Neuronal stem cell (in vitro differentiated cells): ENCODE data around the gene SSR3.

Source experiments
- DNase-seq: peaks from one replicate; pipeline ENCODE4 v3.0.0-alpha.2; 2013; ENCODE audit warnings: low spot score
- H2AFZ ChIP-seq: one replicate; pipeline ENCODE4 v1.6.1; 2013; ENCODE audit warnings: mild to moderate bottlenecking, low read length, inconsistent platforms
- H2AK5ac ChIP-seq: 2 replicates; pipeline ENCODE4 v1.6.1; 2013; ENCODE audit warnings: low read depth, mild to moderate bottlenecking, inconsistent platforms, low read length, moderate library complexity, mixed read lengths
- H2BK120ac ChIP-seq: 2 replicates; pipeline ENCODE4 v1.6.1; 2013; ENCODE audit warnings: low read depth, mild to moderate bottlenecking, inconsistent platforms, low read length, moderate library complexity, mixed read lengths
- H2BK12ac ChIP-seq: one replicate; pipeline ENCODE4 v1.6.1; 2013; ENCODE audit warnings: low read length, inconsistent platforms
- H2BK15ac ChIP-seq: 2 replicates; pipeline ENCODE4 v1.6.1; 2013; ENCODE audit warnings: mild to moderate bottlenecking, low read length, inconsistent platforms, mixed read lengths
- H2BK5ac ChIP-seq: one replicate; pipeline ENCODE4 v1.6.1; 2013; ENCODE audit warnings: inconsistent platforms, mild to moderate bottlenecking, low read length, moderate library complexity
- H3K14ac ChIP-seq: one replicate; pipeline ENCODE4 v1.6.1; 2013; ENCODE audit warnings: low read length, inconsistent platforms
- H3K18ac ChIP-seq: 2 replicates; pipeline ENCODE4 v1.6.1; 2013; ENCODE audit warnings: low read length, inconsistent platforms
- H3K23ac ChIP-seq: 2 replicates; pipeline ENCODE4 v1.6.1; 2013; ENCODE audit warnings: low read depth, mild to moderate bottlenecking, mixed read lengths, low read length, inconsistent platforms; ENCODE audit not compliant: poor library complexity
- H3K27ac ChIP-seq: replicated peaks from 3 replicates; pipeline ENCODE4 v1.5.1; 2013; ENCODE audit warnings: low read length, inconsistent platforms
- H3K27me3 ChIP-seq, 3 experiments: 2 replicates each; pipeline ENCODE4 v1.6.1; 2013; ENCODE audit warnings: low read length in 3 of 3, mild to moderate bottlenecking in 2 of 3, inconsistent platforms in 1 of 3, low read depth in 1 of 3, mixed read lengths in 1 of 3, moderate library complexity in 1 of 3; ENCODE audit not compliant: control insufficient read depth in 3 of 3, insufficient read depth in 3 of 3
- H3K36me3 ChIP-seq, 2 donors: replicated peaks in 1 of 2; 2 replicates each; pipeline ENCODE4 v1.6.1; 2013; ENCODE audit warnings: low read length in 2 of 2; ENCODE audit not compliant: control insufficient read depth in 2 of 2, insufficient read depth in 2 of 2
- H3K4ac ChIP-seq: 2 replicates; pipeline ENCODE4 v1.6.1; 2013; ENCODE audit warnings: inconsistent platforms, mild to moderate bottlenecking, low read length, moderate library complexity
- H3K4me1 ChIP-seq, 2 donors: 1 replicate in 1 of 2; 2 replicates in 1 of 2; pipeline ENCODE4 v1.6.1; 2013; ENCODE audit warnings: low read length in 2 of 2, low read depth in 1 of 2; ENCODE audit not compliant: control insufficient read depth in 2 of 2, insufficient read depth in 1 of 2
- H3K4me2 ChIP-seq: one replicate; pipeline ENCODE4 v1.6.1; 2013; ENCODE audit warnings: mild to moderate bottlenecking, low read length, inconsistent platforms; ENCODE audit not compliant: insufficient read depth, poor library complexity, severe bottlenecking
- H3K4me3 ChIP-seq, 2 donors: 2 replicates each; pipeline ENCODE4 v1.5.1; 2013; ENCODE audit warnings: low read length in 2 of 2, mild to moderate bottlenecking in 2 of 2, inconsistent platforms in 1 of 2, moderate library complexity in 1 of 2
- H3K79me1 ChIP-seq: one replicate; pipeline ENCODE4 v1.6.1; 2013; ENCODE audit warnings: low read depth, mild to moderate bottlenecking, inconsistent platforms, low read length, moderate library complexity
- H3K9ac ChIP-seq: one replicate; pipeline ENCODE4 v1.6.1; 2013; ENCODE audit warnings: mild to moderate bottlenecking, low read depth, low read length, inconsistent platforms; ENCODE audit not compliant: poor library complexity
- H3K9me3 ChIP-seq, 2 donors: replicated peaks in 1 of 2; 2 replicates each; pipeline versions ENCODE3 to v1.6.1; 2013; ENCODE audit warnings: low read length in 2 of 2, mild to moderate bottlenecking in 2 of 2, inconsistent platforms in 1 of 2, low read depth in 1 of 2, mixed read lengths in 1 of 2, moderate library complexity in 1 of 2; ENCODE audit not compliant: control insufficient read depth in 2 of 2, insufficient read depth in 1 of 2
- H4K8ac ChIP-seq: one replicate; pipeline ENCODE4 v1.6.1; 2013; ENCODE audit warnings: low read depth, mild to moderate bottlenecking, inconsistent platforms, low read length, moderate library complexity
- H4K91ac ChIP-seq: one replicate; pipeline ENCODE4 v1.6.1; 2013; ENCODE audit warnings: low read length, low read depth, mild to moderate bottlenecking, inconsistent platforms; ENCODE audit not compliant: poor library complexity
- whole genome bisulfite sequencing, 2 donors: extraction: QIAGEN DNeasy Blood & Tissue Kit; methylation state at CpG; one replicate each; pipeline ENCODE4 v1.1.7; 2013; ENCODE audit warnings: missing lambda C conversion rate in 2 of 2, mixed read lengths in 1 of 2; ENCODE audit not compliant: insufficient read length in 2 of 2, insufficient replicate concordance in 1 of 2; ENCODE audit errors: extremely low coverage in 2 of 2; 5-methylcytosine and 5-hydroxymethylcytosine counted together

SSR3 gene

GRCh38 chr3:156581033-156581432 lies 26.1 kb upstream of the SSR3 start:
- Histone ChIP-seq H3K4me1 (no peaks in the 10 kb centered on the region), H2BK12ac (no peak overlapping the region), H3K79me1 (no peaks in the 10 kb centered on the region), H4K8ac (no peak overlapping the region), H2AFZ (no peak overlapping the region), H4K91ac (no peak overlapping the region), H3K9ac (no peak overlapping the region), H3K4ac (no peak overlapping the region), H3K36me3 (no peaks in the 10 kb centered on the region), H3K23ac (no peak overlapping the region), H2BK120ac (no peak overlapping the region), H3K4me2 (no peak overlapping the region), H3K14ac (no peak overlapping the region), H2AK5ac (no peak overlapping the region), H3K27me3 (no peaks in the 10 kb centered on the region), H2BK15ac (no peak overlapping the region), H3K27ac (no peak overlapping the region), H3K9me3 (no peaks in the 10 kb centered on the region), H3K4me3 (no peak overlapping the region), H2BK5ac (no peak overlapping the region), H3K18ac (no peak overlapping the region)
- WGBS, 2 donors = no CpG with 5 or more reads among the region's 4 CpGs
- DNase-seq = no peak

DNA sequence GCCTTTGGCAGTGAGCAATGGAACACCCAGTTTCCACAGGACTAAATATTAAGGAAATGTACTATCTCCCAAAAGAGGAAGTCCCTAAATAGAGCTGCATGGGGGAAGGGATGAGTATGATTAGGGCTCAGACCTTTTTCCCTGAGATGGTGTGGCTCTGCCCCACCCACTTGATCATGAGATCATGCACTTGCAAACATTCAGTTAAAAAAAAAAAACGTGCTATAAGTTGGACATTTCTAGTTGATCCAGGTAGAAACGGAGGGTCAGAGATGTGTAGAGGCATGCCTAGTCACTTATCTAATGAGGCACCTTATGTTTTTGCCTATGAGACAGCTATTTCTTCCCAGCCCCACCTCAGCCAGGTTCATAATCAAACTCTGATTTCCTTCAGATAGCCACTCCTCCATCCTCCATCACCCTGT lies 24.5 kb upstream of the SSR3 start:
- Histone ChIP-seq H3K14ac (no peak overlapping the region), H3K4me1 (no peaks in the 10 kb centered on the region), H3K27me3 (peaks cover 0 to 3% (median 0%) of the 10 kb centered on the region in 3 experiments), H3K27ac (no peak overlapping the region), H2BK12ac (no peak overlapping the region), H2AK5ac (no peak overlapping the region), H3K23ac (no peak overlapping the region), H3K4me2 (no peak overlapping the region), H3K9me3 (no peaks in the 10 kb centered on the region), H4K8ac (no peak overlapping the region), H3K79me1 (no peaks in the 10 kb centered on the region), H2AFZ (no peak overlapping the region), H2BK120ac (no peak overlapping the region), H2BK15ac (no peak overlapping the region), H3K9ac (no peak overlapping the region), H3K36me3 (no peaks in the 10 kb centered on the region), H4K91ac (no peak overlapping the region), H3K4me3 (no peak overlapping the region), H2BK5ac (no peak overlapping the region), H3K4ac (no peak overlapping the region), H3K18ac (no peak overlapping the region)
- no peak for DNase-seq
- no CpG with 5 or more reads among the region's 2 CpGs for WGBS, 2 donors

- no peaks in the 10 kb centered on the region for H3K4me1 ChIP-seq
- peaks cover 0 to 9% (median 0%) of the 10 kb centered on the region in 3 experiments for H3K27me3 ChIP-seq
- no peak overlapping the region for H4K91ac ChIP-seq
- H3K36me3 ChIP-seq = no peaks in the 10 kb centered on the region
- H2BK15ac ChIP-seq = no peak overlapping the region
- H2BK12ac ChIP-seq = no peak overlapping the region
- H3K4me3 ChIP-seq = no peak overlapping the region
- H3K4me2 ChIP-seq = no peak overlapping the region
- H3K14ac ChIP-seq = no peak overlapping the region
- no peak overlapping the region for H4K8ac ChIP-seq
- no peak overlapping the region for H2AFZ ChIP-seq
- H3K27ac ChIP-seq = no peak overlapping the region
- H3K9ac ChIP-seq = no peak overlapping the region
- no peak overlapping the region for H3K23ac ChIP-seq
- H3K4ac ChIP-seq = no peak overlapping the region
- H2AK5ac ChIP-seq = no peak overlapping the region
- H3K18ac ChIP-seq = no peak overlapping the region
- no peak for DNase-seq
- no peak overlapping the region for H2BK5ac ChIP-seq
- H3K79me1 ChIP-seq = no peaks in the 10 kb centered on the region
- H3K9me3 ChIP-seq = no peaks in the 10 kb centered on the region
- H2BK120ac ChIP-seq = no peak overlapping the region
Observed at GRCh38 chr3:156577736-156578135, 22.8 kb upstream of the SSR3 start.

DNA sequence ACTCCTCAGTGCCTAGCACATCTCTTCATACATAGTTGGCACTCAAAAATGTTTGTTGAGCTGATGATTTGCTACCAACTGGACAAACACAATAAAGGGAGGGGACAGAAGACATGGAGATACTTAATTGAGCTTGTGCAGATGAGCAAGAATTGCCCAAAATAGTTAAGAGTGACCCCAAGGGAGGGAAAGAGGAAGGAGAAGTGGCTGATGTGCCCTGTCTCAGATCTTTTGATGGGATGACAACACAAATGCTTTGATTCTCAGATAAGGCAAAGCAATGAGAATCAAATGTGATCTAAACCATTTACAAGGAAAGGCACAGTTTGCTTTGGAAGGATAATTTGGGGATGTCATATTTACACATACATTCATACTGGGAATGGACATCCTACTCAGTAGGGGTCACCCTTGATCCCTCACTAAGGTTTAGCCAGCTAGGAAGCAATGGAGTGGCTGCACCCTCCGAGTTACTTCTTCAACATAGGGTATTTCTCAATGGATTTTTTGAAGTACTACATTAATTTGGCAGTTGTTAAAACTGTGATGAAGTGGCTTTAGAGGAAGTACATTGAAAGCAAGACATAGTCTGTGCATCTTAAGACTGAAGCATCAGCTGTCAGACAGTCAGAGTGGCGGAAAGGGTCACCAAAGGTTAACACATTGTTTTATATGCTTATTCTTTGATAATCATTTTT lies 21.9 kb upstream of the SSR3 start:
- DNase-seq = no peak
- no peak overlapping the region for H2BK5ac ChIP-seq
- H2BK15ac ChIP-seq = no peak overlapping the region
- H3K4me1 ChIP-seq = no peaks in the 10 kb centered on the region
- no peak overlapping the region for H3K4ac ChIP-seq
- no peak overlapping the region for H4K8ac ChIP-seq
- H3K4me3 ChIP-seq = no peak overlapping the region
- no peak overlapping the region for H3K4me2 ChIP-seq
- no peak overlapping the region for H2BK12ac ChIP-seq
- no peak overlapping the region for H3K18ac ChIP-seq
- H3K79me1 ChIP-seq = no peaks in the 10 kb centered on the region
- H3K23ac ChIP-seq = no peak overlapping the region
- H3K14ac ChIP-seq = no peak overlapping the region
- H2AFZ ChIP-seq = no peak overlapping the region
- H4K91ac ChIP-seq = no peak overlapping the region
- WGBS, 2 donors = no CpG with 5 or more reads among the region's 2 CpGs
- H3K9ac ChIP-seq = no peak overlapping the region
- no peak overlapping the region for H2AK5ac ChIP-seq
- H3K27ac ChIP-seq = no peak overlapping the region
- no peak overlapping the region for H2BK120ac ChIP-seq
- H3K9me3 ChIP-seq = no peaks in the 10 kb centered on the region
- no peaks in the 10 kb centered on the region for H3K36me3 ChIP-seq
- H3K27me3 ChIP-seq = peaks cover 0 to 9% (median 0%) of the 10 kb centered on the region in 3 experiments
